Ovary (tissue), 3 donors: ENCODE data around the gene BRCA1.

ENCODE experiments used
- POLR2A ChIP-seq: fragments of 450-650 bp; IDR thresholded peaks from one replicate; pipeline ENCODE4 v1.6.1; 2017; ENCODE audit warnings: antibody characterized with exemption, mild to moderate bottlenecking, moderate library complexity
- TF ChIP-seq, protein P1 (sequence below), 3 donors: fragments of 450-650 bp in 2 of 3; fragments of 200-600 bp in 1 of 3; IDR thresholded peaks; one replicate each; pipeline versions ENCODE4 v1.5.1 to v1.8.0; 2016 to 2022; ENCODE audit warnings: antibody characterized with exemption in 3 of 3, mild to moderate bottlenecking in 1 of 3
- donor health status: DM: no; HTN: no; CAD: no.

- TF ChIP-seq, protein P1, sequence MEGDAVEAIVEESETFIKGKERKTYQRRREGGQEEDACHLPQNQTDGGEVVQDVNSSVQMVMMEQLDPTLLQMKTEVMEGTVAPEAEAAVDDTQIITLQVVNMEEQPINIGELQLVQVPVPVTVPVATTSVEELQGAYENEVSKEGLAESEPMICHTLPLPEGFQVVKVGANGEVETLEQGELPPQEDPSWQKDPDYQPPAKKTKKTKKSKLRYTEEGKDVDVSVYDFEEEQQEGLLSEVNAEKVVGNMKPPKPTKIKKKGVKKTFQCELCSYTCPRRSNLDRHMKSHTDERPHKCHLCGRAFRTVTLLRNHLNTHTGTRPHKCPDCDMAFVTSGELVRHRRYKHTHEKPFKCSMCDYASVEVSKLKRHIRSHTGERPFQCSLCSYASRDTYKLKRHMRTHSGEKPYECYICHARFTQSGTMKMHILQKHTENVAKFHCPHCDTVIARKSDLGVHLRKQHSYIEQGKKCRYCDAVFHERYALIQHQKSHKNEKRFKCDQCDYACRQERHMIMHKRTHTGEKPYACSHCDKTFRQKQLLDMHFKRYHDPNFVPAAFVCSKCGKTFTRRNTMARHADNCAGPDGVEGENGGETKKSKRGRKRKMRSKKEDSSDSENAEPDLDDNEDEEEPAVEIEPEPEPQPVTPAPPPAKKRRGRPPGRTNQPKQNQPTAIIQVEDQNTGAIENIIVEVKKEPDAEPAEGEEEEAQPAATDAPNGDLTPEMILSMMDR (IDR thresholded peaks at IDR 0.05), result no peak
- no peak for TF ChIP-seq POLR2A
Measured at GRCh38 chr17:43011728-43012472, 113.3 kb downstream of the BRCA1 start.
